Peyer's patch (tissue), 4 donors: ENCODE data around the gene EXD3. TPM values are rescaled to one million over a fixed set of nuclear protein-coding genes. Genes with fewer than 3 reads are reported as not detected.
A peak's percentile ranks its signal among the peaks of the same experiment; 100 is the strongest.

Experiments used
- DNase-seq, 3 donors: peaks; one replicate each; pipeline ENCODE4 v3.0.0-alpha.2; 2017 to 2019
- H3K27ac ChIP-seq, 4 donors: fragments of 200-600 bp; sonication (generic); one replicate each; pipeline ENCODE4 v1.5.1; 2016 to 2019
- H3K27me3 ChIP-seq, 2 donors: fragments of 200-600 bp; sonication (generic); one replicate each; pipeline ENCODE4 v1.5.1; 2019
- H3K36me3 ChIP-seq, 3 donors: fragments of 200-600 bp; sonication (generic); one replicate each; pipeline ENCODE4 v1.5.1; 2016 to 2019
- H3K4me1 ChIP-seq, 4 donors: fragments of 200-600 bp; sonication (generic); one replicate each; pipeline ENCODE4 v1.5.1; 2016 to 2019
- H3K4me3 ChIP-seq, 4 donors: fragments of 200-600 bp; sonication (generic); 1 replicate in 3 of 4; 2 replicates in 1 of 4; pipeline ENCODE4 v1.5.1; 2016 to 2019; ENCODE audit warnings: mild to moderate bottlenecking in 1 of 4
- H3K9me3 ChIP-seq, 4 donors: fragments of 200-600 bp; sonication (generic); one replicate each; pipeline ENCODE4 v1.5.1; 2016 to 2019; ENCODE audit warnings: mild to moderate bottlenecking in 1 of 4
- CTCF ChIP-seq, 6 experiments: fragments of 450-650 bp in 4 of 6; fragments of 200-600 bp in 2 of 6; sonication (generic) in 1 of 6; IDR thresholded peaks; one replicate each; pipeline ENCODE4 v1.5.1; 2017 to 2019; ENCODE audit warnings: antibody characterized with exemption in 6 of 6, mild to moderate bottlenecking in 3 of 6, moderate library complexity in 1 of 6
- POLR2A ChIP-seq, 2 donors: fragments of 450-650 bp; IDR thresholded peaks; one replicate each; pipeline ENCODE4 v1.5.1; 2017; ENCODE audit warnings: antibody characterized with exemption in 2 of 2, mild to moderate bottlenecking in 2 of 2, moderate library complexity in 2 of 2
- total RNA-seq, 4 donors: library from RNA; depleted of rRNA; stranded (reverse); fragments of >200 nt; gene quantifications; one replicate each; pipeline ENCODE4 v1.1.0, GENCODE V29; 2016

EXD3 gene
- total RNA-seq, 4 donors from 2014 or later: 38.7 to 82.4 (median 61.6) TPM

GRCh38 chr9:137462396-137462985 lies 39.5 kb upstream of the EXD3 start:
- H3K4me1 ChIP-seq: peaks cover 8 to 32% (median 24%) of the 10 kb centered on the region in 4 donors
- H3K4me3 ChIP-seq: peak overlapping the region in 2 of 4 donors; percentile 14 to 40
- no peak for TF ChIP-seq CTCF (IDR thresholded peaks at IDR 0.05)
- no peak for TF ChIP-seq POLR2A (IDR thresholded peaks at IDR 0.05)
- no peaks in the 10 kb centered on the region for H3K27me3 ChIP-seq
- peak overlapping the region in 3 of 4 donors; percentile 46 to 74 (median 68) for H3K27ac ChIP-seq
- peaks cover 0 to 1% (median 0%) of the 10 kb centered on the region in 3 donors for H3K36me3 ChIP-seq
- no peak for DNase-seq
- H3K9me3 ChIP-seq: no peaks in the 10 kb centered on the region

- no peaks in the 10 kb centered on the region for H3K9me3 ChIP-seq
- H3K4me1 ChIP-seq: peaks cover 8 to 33% (median 25%) of the 10 kb centered on the region in 4 donors
- H3K27me3 ChIP-seq: no peaks in the 10 kb centered on the region
- peaks cover 0 to 8% (median 0%) of the 10 kb centered on the region in 3 donors for H3K36me3 ChIP-seq
- DNase-seq: peak; percentile 66 to 95 (median 90)
- peak overlapping the region in 3 of 4 donors; percentile 46 to 74 (median 68) for H3K27ac ChIP-seq
- TF ChIP-seq POLR2A (IDR thresholded peaks at IDR 0.05): no peak
- peak in 2 of 6 experiments; percentile 14 to 19 for TF ChIP-seq CTCF (IDR thresholded peaks at IDR 0.05)
- peak overlapping the region; percentile 14 to 40 (median 18) for H3K4me3 ChIP-seq
Measured at GRCh38 chr9:137461663-137462395, 38.9 kb upstream of the EXD3 start.

- Histone ChIP-seq H3K4me3 (peak overlapping the region in 2 of 4 donors; percentile 17 to 40), H3K9me3 (no peaks in the 10 kb centered on the region), H3K4me1 (peaks cover 8 to 33% (median 25%) of the 10 kb centered on the region in 4 donors), H3K27me3 (no peaks in the 10 kb centered on the region), H3K27ac (peak overlapping the region in 2 of 4 donors; percentile 46 to 74), H3K36me3 (peaks cover 0 to 13% (median 0%) of the 10 kb centered on the region in 3 donors)
- no peak for TF ChIP-seq CTCF (IDR thresholded peaks at IDR 0.05)
- TF ChIP-seq POLR2A (IDR thresholded peaks at IDR 0.05): no peak
- DNase-seq: no peak
Measured at GRCh38 chr9:137461316-137461662, 38.3 kb upstream of the EXD3 start.

DNA sequence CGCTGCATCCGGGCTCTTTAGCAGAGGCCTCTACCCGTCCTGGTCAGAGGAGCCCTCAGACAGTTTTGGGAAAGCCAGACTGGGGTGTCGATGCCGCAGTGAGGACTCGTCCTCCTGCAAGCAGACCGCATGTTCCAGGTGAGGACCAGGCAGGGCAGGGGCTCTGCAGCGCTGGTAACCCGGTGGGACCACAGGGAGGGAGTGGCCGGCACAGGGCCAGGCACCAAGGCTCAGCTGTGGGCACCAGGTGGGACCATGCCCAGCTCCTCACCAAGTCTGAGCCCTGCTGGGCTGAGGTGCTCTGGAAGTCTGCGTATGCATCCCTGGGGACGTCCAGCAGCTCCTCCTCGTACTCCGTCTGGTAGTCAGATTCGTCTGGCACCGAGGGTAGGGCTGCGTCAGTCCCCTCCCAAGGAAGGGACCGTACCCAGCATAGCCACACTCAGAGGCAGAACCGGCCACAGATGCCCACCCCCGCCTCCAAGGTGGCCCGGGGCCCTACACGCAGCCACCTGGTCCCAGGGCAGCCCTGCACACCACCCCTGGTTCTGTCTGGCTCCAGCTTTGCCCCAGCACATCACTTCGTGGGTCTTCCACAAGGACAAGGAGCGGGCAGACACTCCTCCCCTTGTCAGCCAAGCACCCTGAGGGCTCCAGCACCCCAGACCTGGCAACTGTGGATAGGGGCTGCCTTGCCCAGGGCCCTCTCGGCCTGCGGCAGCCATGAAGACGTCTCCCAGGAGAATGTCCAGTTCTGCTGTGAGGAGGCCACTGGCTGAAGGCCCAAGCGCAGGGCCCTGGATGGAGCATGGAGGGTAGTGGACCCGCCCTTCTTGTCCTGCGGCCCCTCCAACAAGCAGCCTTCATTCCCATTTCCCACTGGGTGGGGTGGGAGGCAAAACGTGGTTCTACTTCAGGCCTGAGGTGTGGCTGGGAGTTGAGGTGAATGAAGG lies 37.7 kb upstream of the EXD3 start:
- Histone ChIP-seq H3K4me1 (peaks cover 8 to 34% (median 25%) of the 10 kb centered on the region in 4 donors), H3K9me3 (no peaks in the 10 kb centered on the region), H3K27me3 (no peaks in the 10 kb centered on the region), H3K4me3 (no peak overlapping the region), H3K27ac (peak overlapping the region in 1 of 4 donors; percentile 74), H3K36me3 (peaks cover 0 to 15% (median 0%) of the 10 kb centered on the region in 3 donors)
- DNase-seq: peak in 1 of 3 donors; percentile 49
- TF ChIP-seq CTCF (IDR thresholded peaks at IDR 0.05): no peak
- no peak for TF ChIP-seq POLR2A (IDR thresholded peaks at IDR 0.05)
